IMR-90 (cell line): ENCODE results near the gene GREB1L. TPM values are rescaled to one million over a fixed set of nuclear protein-coding genes. Genes with fewer than 3 reads are reported as not detected.
A peak's percentile ranks its signal among the peaks of the same experiment; 100 is the strongest.

ENCODE experiments used
- ATAC-seq: fragments of 200-7000 bp; cut with Tn5 transposase; 2 replicates; pipeline ENCODE4 v1.9.1; 2020; ENCODE audit warnings: low read depth, mild to moderate bottlenecking, moderate library complexity
- BruUV-seq: library from RNA; stranded (reverse); fragments of 400-500 nt; replicated peaks from 2 replicates; lab custom pipeline; 2021; lab: Mats Ljungman, UMichigan
- CTCF ChIA-PET: fragments of 300-600 bp; formaldehyde crosslinking; extraction: SDS; loops from one replicate; lab custom pipeline; 2021; ENCODE audit warnings: antibody characterized with exemption; lab: Yijun Ruan, JAX
- POLR2A ChIA-PET: fragments of 300-600 bp; sonication (Branson Sonifier 250); formaldehyde crosslinking; loops from one replicate; lab custom pipeline; 2022; ENCODE audit warnings: antibody characterized with exemption; ENCODE audit not compliant: unreplicated experiment; lab: Charles Lee
- DNase-seq: peaks from one replicate; pipeline ENCODE4 v3.0.0; 2013
- H2AFZ ChIP-seq: replicated peaks from 2 replicates; pipeline ENCODE3; 2013; ENCODE audit warnings: low read length, mild to moderate bottlenecking; ENCODE audit not compliant: poor library complexity
- H2AK5ac ChIP-seq: 2 replicates; pipeline ENCODE4 v1.6.1; 2013; ENCODE audit warnings: low read depth, low read length, inconsistent platforms
- H2AK9ac ChIP-seq: replicated peaks from 2 replicates; pipeline ENCODE3; 2013; ENCODE audit warnings: mild to moderate bottlenecking, low read depth, low read length, moderate library complexity; ENCODE audit not compliant: poor library complexity
- H2BK120ac ChIP-seq: 2 replicates; pipeline ENCODE4 v1.6.1; 2013; ENCODE audit warnings: low read depth, low read length, inconsistent platforms
- H2BK15ac ChIP-seq: 3 replicates; pipeline ENCODE4 v1.6.1; 2013; ENCODE audit warnings: low read depth, low read length, inconsistent platforms
- H2BK20ac ChIP-seq: 2 replicates; pipeline ENCODE4 v1.6.1; 2013; ENCODE audit warnings: low read depth, mild to moderate bottlenecking, inconsistent platforms, low read length, moderate library complexity
- H2BK5ac ChIP-seq: 2 replicates; pipeline ENCODE4 v1.6.1; 2013; ENCODE audit warnings: mild to moderate bottlenecking, low read depth, low read length, inconsistent platforms; ENCODE audit not compliant: poor library complexity, severe bottlenecking
- H3K14ac ChIP-seq: replicated peaks from 2 replicates; pipeline ENCODE4 v1.6.1; 2013; ENCODE audit warnings: low read depth, low read length, inconsistent platforms
- H3K18ac ChIP-seq: 2 replicates; pipeline ENCODE4 v1.6.1; 2013; ENCODE audit warnings: low read depth, low read length, control low read depth
- H3K23ac ChIP-seq: 2 replicates; pipeline ENCODE4 v1.6.1; 2013; ENCODE audit warnings: low read depth, low read length, inconsistent platforms
- H3K27ac ChIP-seq: 2 replicates; pipeline ENCODE4 v1.5.1; 2013; ENCODE audit warnings: mild to moderate bottlenecking, control low read depth, low read length; ENCODE audit not compliant: insufficient read depth
- H3K27me3 ChIP-seq: 2 replicates; pipeline ENCODE4 v1.6.1; 2013; ENCODE audit warnings: low read length; ENCODE audit not compliant: control insufficient read depth, insufficient read depth
- H3K36me3 ChIP-seq: 2 replicates; pipeline ENCODE4 v1.6.1; 2013; ENCODE audit warnings: low read length, mixed read lengths; ENCODE audit not compliant: control insufficient read depth, insufficient read depth
- H3K4ac ChIP-seq: 2 replicates; pipeline ENCODE4 v1.6.1; 2013; ENCODE audit warnings: low read depth, low read length, inconsistent platforms
- H3K4me1 ChIP-seq: 2 replicates; pipeline ENCODE4 v1.6.1; 2013; ENCODE audit warnings: low read length, mixed read lengths; ENCODE audit not compliant: control insufficient read depth, insufficient read depth
- H3K4me2 ChIP-seq: 2 replicates; pipeline ENCODE4 v1.6.1; 2013; ENCODE audit warnings: low read depth, mild to moderate bottlenecking, control low read depth, low read length, moderate library complexity
- H3K4me3 ChIP-seq: 2 replicates; pipeline ENCODE4 v1.5.1; 2013; ENCODE audit warnings: low read depth, mild to moderate bottlenecking, control low read depth, low read length, moderate library complexity; ENCODE audit not compliant: insufficient read depth
- H3K56ac ChIP-seq: 2 replicates; pipeline ENCODE4 v1.6.1; 2013; ENCODE audit warnings: low read length, inconsistent platforms; ENCODE audit not compliant: insufficient read depth; ENCODE audit errors: extremely low read depth
- H3K79me1 ChIP-seq, 2 experiments: 2 replicates each; pipeline ENCODE4 v1.6.1; 2013; ENCODE audit warnings: low read length in 2 of 2, inconsistent platforms in 1 of 2, low read depth in 1 of 2
- H3K9ac ChIP-seq: 2 replicates; pipeline ENCODE4 v1.6.1; 2013; ENCODE audit warnings: low read depth, low read length, control low read depth
- H3K9me1 ChIP-seq: 2 replicates; pipeline ENCODE4 v1.6.1; 2013; ENCODE audit warnings: low read length, inconsistent platforms; ENCODE audit not compliant: insufficient read depth
- H3K9me3 ChIP-seq: 2 replicates; pipeline ENCODE4 v1.6.1; 2013; ENCODE audit warnings: low read length; ENCODE audit not compliant: control insufficient read depth, insufficient read depth
- H4K20me1 ChIP-seq: 2 replicates; pipeline ENCODE4 v1.6.1; 2013; ENCODE audit warnings: low read length, inconsistent platforms; ENCODE audit not compliant: insufficient read depth
- H4K5ac ChIP-seq: 2 replicates; pipeline ENCODE4 v1.6.1; 2013; ENCODE audit warnings: mild to moderate bottlenecking, low read depth, low read length, control low read depth
- H4K8ac ChIP-seq, 2 experiments: 2 replicates each; pipeline ENCODE4 v1.6.1; 2013; ENCODE audit warnings: low read depth in 2 of 2, low read length in 2 of 2, control low read depth in 1 of 2, inconsistent platforms in 1 of 2
- H4K91ac ChIP-seq: 2 replicates; pipeline ENCODE4 v1.6.1; 2013; ENCODE audit warnings: low read depth, low read length, inconsistent platforms; ENCODE audit not compliant: insufficient read depth
- BHLHE40 ChIP-seq: fragments of 150-350 bp; IDR thresholded peaks from 2 replicates; pipeline ENCODE4 v1.6.1; 2016; ENCODE audit warnings: mild to moderate bottlenecking, low read depth, low read length
- CEBPB ChIP-seq: IDR thresholded peaks from 2 replicates; pipeline ENCODE4 v1.6.1; 2012; ENCODE audit warnings: low read depth, low read length, improper control_type of control experiment
- CHD1 ChIP-seq: IDR thresholded peaks from 2 replicates; pipeline ENCODE4 v1.6.1; 2012; ENCODE audit warnings: low read depth, low read length, improper control_type of control experiment
- MAZ ChIP-seq: IDR thresholded peaks from 2 replicates; pipeline ENCODE4 v1.6.1; 2012; ENCODE audit warnings: low read depth, mild to moderate bottlenecking, low read length, improper control_type of control experiment, moderate library complexity, borderline replicate concordance
- NFE2L2 ChIP-seq: fragments of 150-350 bp; IDR thresholded peaks from 2 replicates; pipeline ENCODE4 v1.6.1; 2016; ENCODE audit warnings: low read depth, mild to moderate bottlenecking, low read length
- RAD21 ChIP-seq: IDR thresholded peaks from 2 replicates; pipeline ENCODE4 v1.6.1; 2012; ENCODE audit warnings: low read length, improper control_type of control experiment
- RCOR1 ChIP-seq: IDR thresholded peaks from 2 replicates; pipeline ENCODE4 v1.6.1; 2012; ENCODE audit warnings: mild to moderate bottlenecking, low read length, improper control_type of control experiment; ENCODE audit not compliant: insufficient replicate concordance
- SMC3 ChIP-seq: fragments of 150-350 bp; IDR thresholded peaks from 2 replicates; pipeline ENCODE4 v1.6.1; 2016; ENCODE audit warnings: low read depth, mild to moderate bottlenecking, antibody characterized with exemption, low read length, moderate library complexity
- dilution Hi-C: fragments of 300-500 bp; cut with HindIII; formaldehyde crosslinking; loops from one replicate; pipeline ENCODE4 v1.14.3; 2018; ENCODE audit warnings: low sequenced_read_pairs; ENCODE audit not compliant: unreplicated experiment
- in situ Hi-C: fragments of 300-500 bp; cut with MboI; formaldehyde crosslinking; loops from 3 replicates; pipeline ENCODE4 v1.14.3; 2019; ENCODE audit warnings: low sequenced_read_pairs, inconsistent platforms, mixed read lengths
- intact Hi-C: fragments of 100-400 bp; cut with micrococcal nuclease; formaldehyde crosslinking; loops from 2 replicates; pipeline ENCODE4 v1.10.0; 2022
- polyA plus RNA-seq, 3 experiments: library from polyadenylated mRNA; depleted of rRNA; stranded (reverse); fragments of >200 nt; gene quantifications; 2 replicates each; pipeline ENCODE4 v1.2.3, GENCODE V29; 2012; ENCODE audit warnings: low replicate concordance in 1 of 3
- total RNA-seq: library from RNA; depleted of rRNA; stranded (reverse); fragments of >200 nt; gene quantifications from 2 replicates; pipeline ENCODE4 v1.2.3, GENCODE V29; 2012
- TF ChIP-seq, protein P1 (sequence below): conservative IDR thresholded peaks from 2 replicates; pipeline ENCODE4 v1.5.1; 2012; ENCODE audit warnings: mild to moderate bottlenecking, low read depth, low read length, improper control_type of control experiment
- TF ChIP-seq, protein P2 (sequence below): fragments of 150-350 bp; IDR thresholded peaks from 2 replicates; pipeline ENCODE4 v1.6.1; 2017; ENCODE audit warnings: mild to moderate bottlenecking, antibody characterized with exemption, low read length, low read depth

The GREB1L gene
- total and polyA plus RNA-seq, 2 of the 4 experiments (the other 2 are of a cell fraction), result under 0.01 to 0.02 TPM

DNA sequence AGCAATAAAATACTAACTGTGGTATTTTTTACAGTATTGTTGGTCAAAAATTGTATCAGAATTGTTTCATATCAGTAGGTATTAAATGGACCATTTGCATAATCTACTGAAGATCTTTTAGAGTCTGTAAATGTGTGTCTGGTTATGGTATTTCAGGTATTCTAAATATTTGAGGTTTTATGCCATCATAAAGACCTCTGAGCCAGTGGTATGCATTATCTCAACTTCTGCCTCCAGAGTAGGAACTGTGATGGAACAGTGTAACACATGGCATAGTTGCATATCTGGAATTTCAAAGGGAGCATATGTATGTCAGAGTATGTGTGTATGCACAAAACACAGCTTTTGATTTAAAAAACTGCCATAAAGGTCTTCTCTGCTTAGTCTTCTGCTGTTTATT, 15.4 kb downstream of the GREB1L start:
- H2AFZ ChIP-seq, result no peak overlapping the region
- no peak overlapping the region for H4K8ac ChIP-seq
- no peak overlapping the region for H3K4me3 ChIP-seq
- dilution Hi-C loops, result no loop called here
- in situ Hi-C loops, result no loop called here
- H3K9me3 ChIP-seq, result no peaks in the 10 kb centered on the region
- H2BK5ac ChIP-seq, result no peak overlapping the region
- no peak overlapping the region for H4K91ac ChIP-seq
- no TSS peak for BruUV-seq
- no peak overlapping the region for H3K23ac ChIP-seq
- no peak overlapping the region for H3K9ac ChIP-seq
- ATAC-seq, result peak; percentile 57
- H2BK20ac ChIP-seq, result no peak overlapping the region
- no peaks in the 10 kb centered on the region for H3K4me1 ChIP-seq
- no peak overlapping the region for H3K56ac ChIP-seq
- H3K14ac ChIP-seq, result no peak overlapping the region
- no peak overlapping the region for H3K27ac ChIP-seq
- H3K9me1 ChIP-seq, result no peaks in the 10 kb centered on the region
- no peak overlapping the region for H4K5ac ChIP-seq
- TF ChIP-seq CEBPB (no peak), RAD21 (no peak), CHD1 (no peak), RCOR1 (no peak), MAZ (no peak), BHLHE40 (no peak), NFE2L2 (no peak), SMC3 (no peak)
- TF ChIP-seq, protein P1, sequence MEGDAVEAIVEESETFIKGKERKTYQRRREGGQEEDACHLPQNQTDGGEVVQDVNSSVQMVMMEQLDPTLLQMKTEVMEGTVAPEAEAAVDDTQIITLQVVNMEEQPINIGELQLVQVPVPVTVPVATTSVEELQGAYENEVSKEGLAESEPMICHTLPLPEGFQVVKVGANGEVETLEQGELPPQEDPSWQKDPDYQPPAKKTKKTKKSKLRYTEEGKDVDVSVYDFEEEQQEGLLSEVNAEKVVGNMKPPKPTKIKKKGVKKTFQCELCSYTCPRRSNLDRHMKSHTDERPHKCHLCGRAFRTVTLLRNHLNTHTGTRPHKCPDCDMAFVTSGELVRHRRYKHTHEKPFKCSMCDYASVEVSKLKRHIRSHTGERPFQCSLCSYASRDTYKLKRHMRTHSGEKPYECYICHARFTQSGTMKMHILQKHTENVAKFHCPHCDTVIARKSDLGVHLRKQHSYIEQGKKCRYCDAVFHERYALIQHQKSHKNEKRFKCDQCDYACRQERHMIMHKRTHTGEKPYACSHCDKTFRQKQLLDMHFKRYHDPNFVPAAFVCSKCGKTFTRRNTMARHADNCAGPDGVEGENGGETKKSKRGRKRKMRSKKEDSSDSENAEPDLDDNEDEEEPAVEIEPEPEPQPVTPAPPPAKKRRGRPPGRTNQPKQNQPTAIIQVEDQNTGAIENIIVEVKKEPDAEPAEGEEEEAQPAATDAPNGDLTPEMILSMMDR, result no peak
- TF ChIP-seq, protein P2, sequence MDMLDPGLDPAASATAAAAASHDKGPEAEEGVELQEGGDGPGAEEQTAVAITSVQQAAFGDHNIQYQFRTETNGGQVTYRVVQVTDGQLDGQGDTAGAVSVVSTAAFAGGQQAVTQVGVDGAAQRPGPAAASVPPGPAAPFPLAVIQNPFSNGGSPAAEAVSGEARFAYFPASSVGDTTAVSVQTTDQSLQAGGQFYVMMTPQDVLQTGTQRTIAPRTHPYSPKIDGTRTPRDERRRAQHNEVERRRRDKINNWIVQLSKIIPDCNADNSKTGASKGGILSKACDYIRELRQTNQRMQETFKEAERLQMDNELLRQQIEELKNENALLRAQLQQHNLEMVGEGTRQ, result no peak
- DNase-seq, result peak; percentile 2
- H2BK120ac ChIP-seq, result no peak overlapping the region
- H3K27me3 ChIP-seq, result no peaks in the 10 kb centered on the region; the same call in none of the 2 replicates
- H2BK15ac ChIP-seq, result no peak overlapping the region
- no peak overlapping the region for H3K4ac ChIP-seq
- H2AK9ac ChIP-seq, result no peak overlapping the region
- no peak overlapping the region for H3K4me2 ChIP-seq
- ChIA-PET CTCF (no interaction called here), POLR2A (no interaction called here)
- no peaks in the 10 kb centered on the region for H3K79me1 ChIP-seq
- intact Hi-C loops, result loop anchor here (10.0 kb wide), 1 partner anchor 183 kb away; no protein-coding TSS in a partner anchor
- H2AK5ac ChIP-seq, result no peak overlapping the region
- no peak overlapping the region for H3K18ac ChIP-seq
- H4K20me1 ChIP-seq, result no peaks in the 10 kb centered on the region
- no peaks in the 10 kb centered on the region for H3K36me3 ChIP-seq
